MM.1S (cell line): ENCODE measurements around the gene RUNX1.

Experiments
- DNase-seq: peaks from one replicate; pipeline ENCODE4 v3.0.0-alpha.2; 2015
- H2AFZ ChIP-seq: fragments of 300-600 bp; sonication (generic); 2 replicates; pipeline ENCODE4 v1.6.0; 2016; ENCODE audit warnings: antibody characterized with exemption, low read length
- H3F3A ChIP-seq: fragments of 300-600 bp; sonication (generic); 2 replicates; pipeline ENCODE4 v1.6.1; 2016; ENCODE audit warnings: mild to moderate bottlenecking, antibody characterized with exemption, low read length, moderate library complexity, mixed read lengths; ENCODE audit not compliant: insufficient read depth
- H3K27ac ChIP-seq: fragments of 300-600 bp; sonication (generic); 2 replicates; pipeline ENCODE4 v1.5.1; 2016; ENCODE audit warnings: mild to moderate bottlenecking, low read length
- H3K27me3 ChIP-seq: fragments of 300-600 bp; sonication (generic); replicated peaks from 2 replicates; pipeline ENCODE4 v1.6.0; 2016; ENCODE audit warnings: low read length; ENCODE audit not compliant: insufficient read depth
- H3K36me3 ChIP-seq: fragments of 300-600 bp; sonication (generic); replicated peaks from 2 replicates; pipeline ENCODE4 v1.6.1; 2016; ENCODE audit warnings: mild to moderate bottlenecking, low read length, mixed read lengths; ENCODE audit not compliant: insufficient read depth
- H3K4me1 ChIP-seq: fragments of 300-600 bp; sonication (generic); 2 replicates; pipeline ENCODE4 v1.6.1; 2016; ENCODE audit warnings: low read length, mixed read lengths
- H3K4me2 ChIP-seq: fragments of 300-600 bp; sonication (generic); 2 replicates; pipeline ENCODE4 v1.6.0; 2016; ENCODE audit warnings: low read depth, low read length
- H3K4me3 ChIP-seq: fragments of 300-600 bp; sonication (generic); 2 replicates; pipeline ENCODE4 v1.5.1; 2016; ENCODE audit warnings: low read length, mixed read lengths
- H3K79me2 ChIP-seq: fragments of 300-600 bp; sonication (generic); 2 replicates; pipeline ENCODE4 v1.6.1; 2016; ENCODE audit warnings: mixed run types, low read length, mixed read lengths
- H3K9ac ChIP-seq: fragments of 300-600 bp; sonication (generic); 2 replicates; pipeline ENCODE4 v1.6.1; 2016; ENCODE audit warnings: low read length, mixed read lengths
- H3K9me2 ChIP-seq: fragments of 300-600 bp; sonication (generic); replicated peaks from 2 replicates; pipeline ENCODE4 v1.6.1; 2016; ENCODE audit warnings: mild to moderate bottlenecking, low read length, mixed read lengths; ENCODE audit not compliant: insufficient read depth
- H3K9me3 ChIP-seq: fragments of 300-600 bp; sonication (generic); replicated peaks from 2 replicates; pipeline ENCODE4 v1.6.1; 2016; ENCODE audit warnings: mild to moderate bottlenecking, low read length, mixed read lengths; ENCODE audit not compliant: insufficient read depth
- H4K20me1 ChIP-seq: fragments of 300-600 bp; sonication (generic); 2 replicates; pipeline ENCODE4 v1.6.1; 2016; ENCODE audit warnings: mild to moderate bottlenecking, low read length, moderate library complexity, mixed read lengths; ENCODE audit not compliant: insufficient read depth
- CTCF ChIP-seq: fragments of 300-600 bp; sonication (generic); IDR thresholded peaks from 2 replicates; pipeline ENCODE4 v1.5.1; 2016; ENCODE audit warnings: antibody characterized with exemption, low read length, mixed read lengths
- EZH2 ChIP-seq: fragments of 300-600 bp; sonication (generic); optimal IDR thresholded peaks from 2 replicates; pipeline ENCODE3; 2017; ENCODE audit warnings: low read depth, mild to moderate bottlenecking, antibody characterized with exemption, low read length, mixed read lengths
- EZH2phosphoT487 ChIP-seq: fragments of 300-600 bp; sonication (generic); IDR thresholded peaks from 2 replicates; pipeline ENCODE4 v1.6.1; 2018; ENCODE audit warnings: antibody characterized with exemption, low read length

RUNX1 gene

GRCh38 chr21:34934350-34934749 lies 114.8 kb downstream of the RUNX1 start:
- DNase-seq = no peak
- H3K27me3 ChIP-seq = no peaks in the 10 kb centered on the region
- H3F3A ChIP-seq = no peaks in the 10 kb centered on the region
- no peaks in the 10 kb centered on the region for H3K79me2 ChIP-seq
- no peak for TF ChIP-seq EZH2
- TF ChIP-seq CTCF = no peak
- TF ChIP-seq EZH2phosphoT487 = no peak
- H4K20me1 ChIP-seq = no peaks in the 10 kb centered on the region
- no peak overlapping the region; the same call in 1 of the 2 replicates for H2AFZ ChIP-seq
- no peaks in the 10 kb centered on the region for H3K9me3 ChIP-seq
- H3K27ac ChIP-seq = no peak overlapping the region
- no peaks in the 10 kb centered on the region for H3K36me3 ChIP-seq
- H3K9ac ChIP-seq = no peak overlapping the region
- 0 out of 2 replicates have a peak overlapping the region, but pooled peaks have one; percentile 26 for H3K4me3 ChIP-seq
- H3K9me2 ChIP-seq = no peaks in the 10 kb centered on the region
- H3K4me1 ChIP-seq = peaks cover 5% of the 10 kb centered on the region; the same call in 1 of the 2 replicates
- H3K4me2 ChIP-seq = peak overlapping the region; percentile 68; the same call in 1 of the 2 replicates

GRCh38 chr21:34933609-34934335 lies 115.3 kb downstream of the RUNX1 start:
- Histone ChIP-seq H3K27me3 (no peaks in the 10 kb centered on the region), H3K4me3 (peak overlapping the region; percentile 26), H3F3A (no peaks in the 10 kb centered on the region), H3K9me3 (no peaks in the 10 kb centered on the region), H3K36me3 (no peaks in the 10 kb centered on the region), H2AFZ (peak overlapping the region; percentile 43), H3K79me2 (no peaks in the 10 kb centered on the region), H3K9ac (no peak overlapping the region), H3K4me2 (peak overlapping the region; percentile 68), H3K27ac (no peak overlapping the region), H3K9me2 (no peaks in the 10 kb centered on the region), H4K20me1 (no peaks in the 10 kb centered on the region), H3K4me1 (peaks cover 5% of the 10 kb centered on the region; the same call in 1 of the 2 replicates)
- peak; percentile 88 for DNase-seq
- TF ChIP-seq EZH2phosphoT487 (no peak), EZH2 (no peak)

GRCh38 chr21:34932233-34932632 lies 116.9 kb downstream of the RUNX1 start:
- no peaks in the 10 kb centered on the region for H3K36me3 ChIP-seq
- H3K9ac ChIP-seq = no peak overlapping the region
- H3K79me2 ChIP-seq = no peaks in the 10 kb centered on the region
- no peak overlapping the region for H3K4me2 ChIP-seq
- H3K27me3 ChIP-seq = no peaks in the 10 kb centered on the region
- TF ChIP-seq EZH2phosphoT487 (no peak), CTCF (no peak), EZH2 (no peak)
- no peaks in the 10 kb centered on the region for H3K9me2 ChIP-seq
- H3K27ac ChIP-seq = no peak overlapping the region
- peaks cover 5% of the 10 kb centered on the region; the same call in 1 of the 2 replicates for H3K4me1 ChIP-seq
- no peaks in the 10 kb centered on the region for H3F3A ChIP-seq
- H2AFZ ChIP-seq = no peak overlapping the region
- no peak for DNase-seq
- H3K9me3 ChIP-seq = no peaks in the 10 kb centered on the region
- no peak overlapping the region for H3K4me3 ChIP-seq
- H4K20me1 ChIP-seq = no peaks in the 10 kb centered on the region

GRCh38 chr21:34930971-34931370 lies 118.1 kb downstream of the RUNX1 start:
- no peaks in the 10 kb centered on the region for H3F3A ChIP-seq
- H3K9me2 ChIP-seq = no peaks in the 10 kb centered on the region
- H4K20me1 ChIP-seq = no peaks in the 10 kb centered on the region
- H3K4me1 ChIP-seq = peaks cover 5% of the 10 kb centered on the region; the same call in 1 of the 2 replicates
- TF ChIP-seq EZH2phosphoT487 (no peak), CTCF (no peak), EZH2 (no peak)
- no peak overlapping the region for H3K27ac ChIP-seq
- H3K27me3 ChIP-seq = no peaks in the 10 kb centered on the region
- H3K4me2 ChIP-seq = no peak overlapping the region
- DNase-seq = no peak
- no peak overlapping the region for H3K4me3 ChIP-seq
- no peaks in the 10 kb centered on the region for H3K36me3 ChIP-seq
- H3K9me3 ChIP-seq = no peaks in the 10 kb centered on the region
- H2AFZ ChIP-seq = no peak overlapping the region
- H3K9ac ChIP-seq = no peak overlapping the region
- H3K79me2 ChIP-seq = no peaks in the 10 kb centered on the region
